Endothelial cell of umbilical vein (primary cell): ENCODE data around the gene AGRN. TPM values are rescaled to one million over a fixed set of nuclear protein-coding genes. Genes with fewer than 3 reads are reported as not detected.

ENCODE experiments used
- BruUV-seq: library from RNA; stranded (reverse); fragments of 400-500 nt; replicated peaks from 2 replicates; lab custom pipeline; 2021; lab: Mats Ljungman, UMichigan
- CTCF ChIA-PET: fragments of 300-600, 350-600 bp; sonication (Branson Sonifier 250); formaldehyde crosslinking; loops from one replicate; lab custom pipeline; 2021; ENCODE audit warnings: antibody characterized with exemption, inconsistent platforms; lab: Charles Lee
- POLR2A ChIA-PET: fragments of 300-600, 350-600 bp; sonication (Branson Sonifier 250); formaldehyde crosslinking; loops from one replicate; lab custom pipeline; 2021; ENCODE audit warnings: antibody characterized with exemption, inconsistent platforms; lab: Charles Lee
- DNase-seq: peaks from one replicate; pipeline ENCODE4 v3.0.0-alpha.2; 2011; ENCODE audit warnings: low read depth, low spot score
- FAIRE-seq: peaks from 2 replicates; lab custom pipeline; 2011; peaks lifted over from hg19 to GRCh38; lab: Jason Lieb, UNC
- H2AFZ ChIP-seq: 2 replicates; pipeline ENCODE4 v1.6.0; 2012; ENCODE audit warnings: low read depth, low read length, control low read depth, inconsistent platforms
- H3K27ac ChIP-seq: 2 replicates; pipeline ENCODE4 v1.5.1; 2011; ENCODE audit warnings: low read depth, mild to moderate bottlenecking, control low read depth, low read length, moderate library complexity; ENCODE audit not compliant: insufficient read depth
- H3K27me3 ChIP-seq, 2 experiments: 2 replicates each; pipeline versions ENCODE4 v1.6.0 to v1.6.1; 2011; ENCODE audit warnings: low read length in 2 of 2, mixed read lengths in 1 of 2; ENCODE audit not compliant: control insufficient read depth in 2 of 2, insufficient read depth in 2 of 2
- H3K36me3 ChIP-seq, 2 experiments: 2 replicates in 1 of 2; 3 replicates in 1 of 2; pipeline ENCODE4 v1.5.1; 2011; ENCODE audit warnings: low read length in 2 of 2, mild to moderate bottlenecking in 1 of 2, moderate library complexity in 1 of 2; ENCODE audit not compliant: control insufficient read depth in 2 of 2, insufficient read depth in 2 of 2; ENCODE audit errors: extremely low read depth in 1 of 2
- H3K4me1 ChIP-seq: 3 replicates; pipeline ENCODE4 v1.5.1; 2011; ENCODE audit warnings: mild to moderate bottlenecking, low read length; ENCODE audit not compliant: control insufficient read depth, insufficient read depth; ENCODE audit errors: extremely low read depth
- H3K4me2 ChIP-seq: 2 replicates; pipeline ENCODE4 v1.6.1; 2011; ENCODE audit warnings: low read length, control low read depth, mixed read lengths; ENCODE audit not compliant: insufficient read depth
- H3K4me3 ChIP-seq, 3 experiments: fragments of 200-600 bp in 1 of 3; sonication (generic), shearing (Covaris generic) in 1 of 3; replicated peaks in 1 of 3; 2 replicates each; pipeline ENCODE4 v1.5.1; 2011 to 2016; ENCODE audit warnings: control low read depth in 3 of 3, low read length in 3 of 3, mild to moderate bottlenecking in 2 of 3, inconsistent platforms in 1 of 3, low read depth in 1 of 3, moderate library complexity in 1 of 3; ENCODE audit not compliant: insufficient read depth in 1 of 3
- H3K79me2 ChIP-seq: 2 replicates; pipeline ENCODE4 v1.6.0; 2012; ENCODE audit warnings: low read length, inconsistent platforms; ENCODE audit not compliant: control insufficient read depth, insufficient read depth
- H3K9ac ChIP-seq: replicated peaks from 2 replicates; pipeline ENCODE3; 2011; ENCODE audit warnings: low read length, control low read depth; ENCODE audit not compliant: insufficient read depth; ENCODE audit errors: extremely low read depth
- H3K9me1 ChIP-seq: replicated peaks from 3 replicates; pipeline ENCODE4 v1.6.0; 2011; ENCODE audit warnings: mild to moderate bottlenecking, low read length; ENCODE audit not compliant: control insufficient read depth, insufficient read depth; ENCODE audit errors: extremely low read depth
- H3K9me3 ChIP-seq: replicated peaks from 2 replicates; pipeline ENCODE4 v1.5.1; 2012; ENCODE audit warnings: low read length, inconsistent platforms; ENCODE audit not compliant: control insufficient read depth, insufficient read depth
- H4K20me1 ChIP-seq: replicated peaks from 2 replicates; pipeline ENCODE3; 2011; ENCODE audit warnings: mild to moderate bottlenecking, low read length; ENCODE audit not compliant: control insufficient read depth, insufficient read depth; ENCODE audit errors: extremely low read depth
- EZH2 ChIP-seq: IDR thresholded peaks from 2 replicates; pipeline ENCODE4 v1.6.1; 2012; ENCODE audit warnings: borderline replicate concordance, low read depth, mild to moderate bottlenecking, moderate library complexity, low read length, inconsistent platforms; ENCODE audit not compliant: severe bottlenecking
- FOS ChIP-seq: IDR thresholded peaks from 2 replicates; pipeline ENCODE4 v1.6.1; 2011; ENCODE audit warnings: mild to moderate bottlenecking, low read length, moderate library complexity, borderline replicate concordance; ENCODE audit not compliant: insufficient read depth
- GATA2 ChIP-seq: IDR thresholded peaks from 2 replicates; pipeline ENCODE4 v1.7.0; 2011; ENCODE audit warnings: low read depth, mild to moderate bottlenecking, moderate library complexity, mixed read lengths, low read length; ENCODE audit not compliant: insufficient read length, insufficient read depth
- JUN ChIP-seq: IDR thresholded peaks from 2 replicates; pipeline ENCODE4 v1.6.1; 2011; ENCODE audit warnings: borderline replicate concordance, low read depth; ENCODE audit not compliant: insufficient read length, insufficient read depth
- MYC ChIP-seq: IDR thresholded peaks from one replicate; pipeline ENCODE4 v1.6.1; 2011; ENCODE audit warnings: mild to moderate bottlenecking, low read depth, low read length
- POLR2A ChIP-seq: IDR thresholded peaks from 2 replicates; pipeline ENCODE4 v1.6.1; 2012; ENCODE audit warnings: low read depth, mild to moderate bottlenecking, control low read depth, low read length
- POLR2AphosphoS5 ChIP-seq: IDR thresholded peaks from 2 replicates; pipeline ENCODE4 v1.6.1; 2012; ENCODE audit warnings: low read depth, mild to moderate bottlenecking, control low read depth, low read length, moderate library complexity; ENCODE audit not compliant: insufficient read depth
- dilution Hi-C: fragments of 300-500 bp; cut with MboI; formaldehyde crosslinking; loops from one replicate; pipeline ENCODE4 v1.15.0; 2019; ENCODE audit warnings: low sequenced_read_pairs; ENCODE audit not compliant: extremely low pct_ligation_motif_present
- intact Hi-C: fragments of 100-400 bp; cut with micrococcal nuclease; formaldehyde crosslinking; loops from one replicate; pipeline ENCODE4 v1.10.0; 2022
- polyA plus RNA-seq, 4 experiments: library from polyadenylated mRNA; depleted of rRNA in 3 of 4; stranded (reverse) in 3 of 4; unstranded in 1 of 4; fragments of >200 nt; gene quantifications; 2 replicates each; pipeline versions ENCODE4 v1.2.1 to v1.2.3, GENCODE V29; 2011 to 2012; ENCODE audit warnings: missing spikeins in 1 of 4
- total RNA-seq: library from RNA; stranded (reverse); gene quantifications from 2 replicates; pipeline ENCODE4 v1.2.3, GENCODE V29; 2021
- TF ChIP-seq, protein P1 (sequence below): IDR thresholded peaks from 2 replicates; pipeline ENCODE4 v1.6.1; 2011; ENCODE audit not compliant: insufficient read depth, insufficient read length
- TF ChIP-seq, protein P2 (sequence below), 2 donors: IDR thresholded peaks; 1 replicate in 1 of 2; 2 replicates in 1 of 2; pipeline ENCODE4 v1.5.1; 2011; ENCODE audit warnings: low read length in 2 of 2, mild to moderate bottlenecking in 2 of 2, moderate library complexity in 2 of 2, control low read depth in 1 of 2, inconsistent platforms in 1 of 2, low read depth in 1 of 2; ENCODE audit not compliant: insufficient read depth in 1 of 2; ENCODE audit errors: extremely low read depth in 1 of 2

AGRN gene
- total and polyA plus RNA-seq, 2 donors (not counting 3 experiments of a cell fraction or from before 2014, with no cell fraction given), result 66.6 to 67.8 TPM

DNA sequence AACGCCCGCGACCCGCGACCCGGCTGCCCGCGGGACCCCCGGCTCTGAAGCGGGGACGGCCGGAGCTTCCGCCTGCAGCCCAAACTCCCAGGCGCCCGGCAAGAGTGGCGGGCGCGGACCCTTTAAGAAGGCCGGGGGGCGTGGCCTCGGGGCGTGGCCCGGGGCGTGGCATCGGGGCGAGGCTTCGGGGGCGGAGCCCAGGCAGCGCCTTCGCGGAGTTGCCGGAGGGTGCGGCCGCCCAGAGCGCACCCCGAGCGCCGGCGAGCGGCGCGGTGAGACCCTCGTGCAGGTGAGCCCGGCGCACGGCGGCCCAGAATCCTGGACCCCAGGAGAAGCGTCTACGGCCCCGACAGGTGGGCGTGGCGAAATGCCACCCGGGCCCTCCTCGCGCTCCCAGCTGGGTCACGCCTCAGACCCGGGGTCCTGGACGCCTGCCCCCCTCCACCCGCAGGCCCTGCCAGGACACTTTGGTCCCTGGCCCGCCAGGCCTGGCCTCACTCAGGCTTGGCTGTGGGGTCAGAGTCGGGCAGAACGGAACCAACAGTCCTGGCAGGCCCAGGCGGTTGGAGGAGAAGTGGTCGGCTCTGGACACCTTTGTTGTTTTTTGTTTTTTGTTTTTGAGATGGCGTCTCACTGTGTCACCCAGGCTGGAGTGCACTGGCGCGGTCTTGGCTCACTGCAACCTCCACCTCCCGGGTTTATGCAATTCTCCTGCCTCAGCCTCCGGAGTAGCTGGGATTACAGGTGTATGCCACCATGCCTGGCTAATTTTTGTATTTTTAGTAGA lies 39.8 kb downstream of the AGRN start:
- TF ChIP-seq POLR2AphosphoS5, result peak; percentile 35
- TF ChIP-seq, protein P1, sequence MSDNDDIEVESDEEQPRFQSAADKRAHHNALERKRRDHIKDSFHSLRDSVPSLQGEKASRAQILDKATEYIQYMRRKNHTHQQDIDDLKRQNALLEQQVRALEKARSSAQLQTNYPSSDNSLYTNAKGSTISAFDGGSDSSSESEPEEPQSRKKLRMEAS, result no peak
- dilution Hi-C loops, result no loop called here
- BruUV-seq, result no TSS peak
- FAIRE-seq (peak; percentile 55), DNase-seq (peak; percentile 70)
- H3K9me1 ChIP-seq, result no peaks in the 10 kb centered on the region
- no peaks in the 10 kb centered on the region for H4K20me1 ChIP-seq
- H3K4me3 ChIP-seq, result peak overlapping the region; percentile 35 to 51 (median 43)
- peak overlapping the region; percentile 54 for H3K4me2 ChIP-seq
- peaks cover 16% of the 10 kb centered on the region for H3K4me1 ChIP-seq
- intact Hi-C loops, result loop anchor here (2.0 to 5.0 kb wide), 2 partner anchors 27 to 58 kb away; partner anchors contain the start of gene C1orf159
- ChIA-PET POLR2A (no interaction called here), CTCF (interaction anchor here (1.0 to 2.2 kb wide), 7 partner anchors 10 to 77 kb away, joined by 3 to 6 read pairs (median 3); no protein-coding TSS in a partner anchor)
- H3K9ac ChIP-seq, result no peak overlapping the region
- no peaks in the 10 kb centered on the region for H3K9me3 ChIP-seq
- H3K79me2 ChIP-seq, result no peaks in the 10 kb centered on the region
- peaks cover 0 to 10% of the 10 kb centered on the region in 2 experiments for H3K27me3 ChIP-seq
- no peak overlapping the region for H3K27ac ChIP-seq
- H3K36me3 ChIP-seq, result no peaks in the 10 kb centered on the region
- peak overlapping the region; percentile 66 for H2AFZ ChIP-seq

GRCh38 chr1:1060281-1061000 lies 40.5 kb downstream of the AGRN start:
- Histone ChIP-seq H3K27ac (no peak overlapping the region), H3K4me3 (no peak overlapping the region), H3K36me3 (no peaks in the 10 kb centered on the region), H4K20me1 (no peaks in the 10 kb centered on the region), H3K9me3 (no peaks in the 10 kb centered on the region), H3K9ac (no peak overlapping the region), H3K4me2 (no peak overlapping the region), H3K27me3 (peaks cover 0 to 10% of the 10 kb centered on the region in 2 experiments), H2AFZ (no peak overlapping the region), H3K4me1 (peaks cover 16% of the 10 kb centered on the region), H3K9me1 (no peaks in the 10 kb centered on the region), H3K79me2 (no peaks in the 10 kb centered on the region)
- DNase-seq (no peak), FAIRE-seq (no peak)
- no TSS peak for BruUV-seq
- no peak for TF ChIP-seq POLR2A
- no peak for TF ChIP-seq EZH2
- TF ChIP-seq GATA2, result no peak
- TF ChIP-seq, protein P2, sequence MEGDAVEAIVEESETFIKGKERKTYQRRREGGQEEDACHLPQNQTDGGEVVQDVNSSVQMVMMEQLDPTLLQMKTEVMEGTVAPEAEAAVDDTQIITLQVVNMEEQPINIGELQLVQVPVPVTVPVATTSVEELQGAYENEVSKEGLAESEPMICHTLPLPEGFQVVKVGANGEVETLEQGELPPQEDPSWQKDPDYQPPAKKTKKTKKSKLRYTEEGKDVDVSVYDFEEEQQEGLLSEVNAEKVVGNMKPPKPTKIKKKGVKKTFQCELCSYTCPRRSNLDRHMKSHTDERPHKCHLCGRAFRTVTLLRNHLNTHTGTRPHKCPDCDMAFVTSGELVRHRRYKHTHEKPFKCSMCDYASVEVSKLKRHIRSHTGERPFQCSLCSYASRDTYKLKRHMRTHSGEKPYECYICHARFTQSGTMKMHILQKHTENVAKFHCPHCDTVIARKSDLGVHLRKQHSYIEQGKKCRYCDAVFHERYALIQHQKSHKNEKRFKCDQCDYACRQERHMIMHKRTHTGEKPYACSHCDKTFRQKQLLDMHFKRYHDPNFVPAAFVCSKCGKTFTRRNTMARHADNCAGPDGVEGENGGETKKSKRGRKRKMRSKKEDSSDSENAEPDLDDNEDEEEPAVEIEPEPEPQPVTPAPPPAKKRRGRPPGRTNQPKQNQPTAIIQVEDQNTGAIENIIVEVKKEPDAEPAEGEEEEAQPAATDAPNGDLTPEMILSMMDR (IDR thresholded peaks at IDR 0.05; ENCODE audit: extremely low read depth in 1 of 2, insufficient read depth in 1 of 2, low read depth in 1 of 2, low read length in 2 of 2), result no peak
- no peak for TF ChIP-seq JUN
- TF ChIP-seq MYC, result no peak
- TF ChIP-seq, protein P1, result no peak
- no peak for TF ChIP-seq POLR2AphosphoS5
- no peak for TF ChIP-seq FOS
- intact Hi-C loops (loop anchor here (5.0 kb wide), 1 partner anchor 57 kb away; the partner anchor contains the start of gene C1orf159), dilution Hi-C loops (no loop called here)
- ChIA-PET POLR2A (no interaction called here), CTCF (interaction anchor here (1.3 to 2.2 kb wide), 3 partner anchors 12 to 76 kb away, joined by 3 to 6 read pairs (median 4); no protein-coding TSS in a partner anchor)
